NCI-H524 (cell line): ENCODE results near the gene CANT1.
A peak's percentile ranks its signal among the peaks of the same experiment; 100 is the strongest.
"Not testable (repeated sequence)": the region's sequence is repeated elsewhere in the genome, so short reads cannot be mapped to it uniquely, and the experiment has no call there.

Experiments
- DNase-seq, 2 experiments: peaks; one replicate each; lab custom pipeline; 2025; lab: John Stamatoyannopoulos, UW

The CANT1 gene

GRCh38 chr17:78958641-78959127 lies 50.9 kb downstream of the CANT1 start:
- DNase-seq: no peak

- DNase-seq: no peak
Observed at GRCh38 chr17:78957128-78957527, 52.4 kb downstream of the CANT1 start.

DNA sequence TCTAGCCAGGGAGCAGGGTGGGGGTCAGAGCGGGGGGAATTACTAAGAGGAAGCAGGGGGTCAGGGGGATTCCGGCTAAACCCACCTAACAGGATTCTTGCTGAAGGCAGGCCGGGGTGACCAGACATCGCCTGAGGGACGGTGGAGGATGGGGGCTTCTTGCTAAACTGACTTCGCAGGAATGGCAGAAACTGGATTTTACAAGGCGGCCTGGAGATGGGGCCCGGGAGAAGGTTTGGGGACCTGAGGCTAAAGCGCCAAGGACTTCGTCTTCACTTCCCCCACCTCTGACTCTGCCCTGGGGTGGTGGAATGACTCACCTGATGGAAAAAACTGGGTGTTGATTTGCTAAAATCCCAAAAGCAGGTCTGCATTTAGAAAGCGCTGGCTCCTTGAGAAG lies 53.3 kb downstream of the CANT1 start:
- no peak for DNase-seq

- DNase-seq: no peak
Observed at GRCh38 chr17:78954684-78955083, 54.9 kb downstream of the CANT1 start.

DNA sequence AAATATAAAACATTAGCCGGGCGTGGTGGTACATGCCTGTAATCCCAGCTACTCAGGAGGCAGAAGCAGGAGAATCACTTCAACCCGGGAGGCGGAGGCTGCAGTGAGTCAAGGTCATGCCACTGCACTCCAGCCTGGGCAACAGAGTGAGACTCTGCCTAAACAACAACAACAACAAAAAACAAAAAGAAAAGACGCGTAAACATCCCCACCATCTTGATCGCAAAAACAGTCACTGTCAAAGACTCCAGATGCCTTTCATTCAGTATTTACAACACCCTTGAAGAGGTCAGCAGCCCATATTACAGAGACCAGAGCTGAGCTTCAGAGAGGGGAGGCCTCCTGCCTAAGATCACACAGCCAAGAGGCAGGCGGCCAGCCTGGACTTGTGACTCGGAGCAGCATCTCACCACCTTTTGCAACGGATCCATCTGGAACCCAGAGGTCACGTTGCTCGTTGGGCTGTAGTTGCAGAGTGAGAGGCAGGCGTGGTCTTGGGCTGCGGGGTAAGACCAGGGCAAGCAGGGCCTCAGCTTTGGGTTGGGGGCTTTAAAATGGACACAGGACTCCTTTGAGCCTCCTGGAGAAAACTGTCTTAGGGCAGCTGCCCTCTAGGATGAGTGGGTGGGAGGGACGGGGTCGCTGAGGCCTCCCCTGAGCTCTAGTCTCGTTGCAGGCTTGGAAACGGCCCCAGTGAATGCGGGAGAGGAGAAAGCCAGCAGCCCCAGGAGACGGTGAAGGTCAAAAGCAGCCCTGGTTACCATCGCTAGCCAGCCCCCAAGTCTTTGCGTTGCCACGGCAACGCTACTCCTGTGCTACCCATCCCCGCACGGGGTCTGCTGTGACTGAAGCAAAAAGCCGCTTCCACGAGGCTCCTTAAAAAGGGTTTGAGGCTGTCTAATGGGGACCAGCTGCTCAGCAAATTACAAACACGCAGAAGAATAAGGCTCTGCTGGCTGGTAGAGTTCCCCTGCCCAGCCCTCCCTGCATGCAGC lies 55.9 kb downstream of the CANT1 start:
- DNase-seq: peak; percentile 95 to 98

- DNase-seq: no peak
Observed at GRCh38 chr17:78952706-78953105, 56.9 kb downstream of the CANT1 start.

DNA sequence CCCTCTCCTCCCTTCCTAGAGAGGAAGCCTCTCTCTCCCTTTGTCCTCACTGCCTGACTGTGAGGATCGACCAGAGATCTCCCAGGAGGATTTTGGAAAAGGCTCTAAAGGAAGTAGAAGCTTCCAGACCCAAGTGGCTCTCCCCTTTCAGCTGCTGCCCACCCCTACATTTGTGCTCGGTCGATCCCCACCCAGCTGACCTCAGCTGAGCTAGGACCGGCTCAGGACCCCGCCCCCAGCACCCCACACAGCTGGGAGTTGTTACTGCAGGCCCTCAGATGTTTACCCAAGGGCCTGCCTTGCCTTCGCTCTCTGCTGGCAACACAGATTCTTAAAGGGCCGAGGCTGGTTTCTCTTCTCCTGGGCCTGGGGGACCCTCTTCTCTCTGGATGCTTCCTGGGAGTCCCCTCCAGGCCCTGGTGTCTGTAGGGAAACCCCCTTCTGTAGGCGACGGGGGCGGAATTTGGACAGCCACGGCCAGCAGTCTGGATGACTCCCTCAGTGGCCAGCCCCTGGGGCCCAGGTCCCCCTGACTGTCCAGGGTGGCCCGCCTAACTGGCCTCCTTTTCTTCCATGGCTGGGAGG lies 57.5 kb downstream of the CANT1 start:
- no peak for DNase-seq

DNA sequence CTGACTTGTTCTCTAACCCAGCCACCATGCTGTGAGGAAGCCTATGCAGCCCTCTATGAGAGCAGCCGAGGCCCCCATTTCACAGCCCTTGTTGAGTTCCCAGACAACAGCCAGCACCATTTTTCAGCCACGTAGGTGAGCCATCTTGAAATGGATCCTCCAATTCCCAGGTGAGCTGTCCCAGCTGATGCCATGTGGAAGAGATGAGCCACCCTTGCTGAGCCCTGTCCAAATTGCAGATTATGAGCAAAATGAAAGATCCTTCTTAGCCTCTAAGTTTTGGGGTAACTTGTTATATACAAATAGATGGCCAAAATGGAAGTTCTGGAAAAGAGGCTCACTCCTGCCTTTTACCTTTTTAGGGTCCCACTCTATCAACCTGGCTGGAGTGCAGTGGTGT lies 58.7 kb downstream of the CANT1 start:
- no peak for DNase-seq

DNA sequence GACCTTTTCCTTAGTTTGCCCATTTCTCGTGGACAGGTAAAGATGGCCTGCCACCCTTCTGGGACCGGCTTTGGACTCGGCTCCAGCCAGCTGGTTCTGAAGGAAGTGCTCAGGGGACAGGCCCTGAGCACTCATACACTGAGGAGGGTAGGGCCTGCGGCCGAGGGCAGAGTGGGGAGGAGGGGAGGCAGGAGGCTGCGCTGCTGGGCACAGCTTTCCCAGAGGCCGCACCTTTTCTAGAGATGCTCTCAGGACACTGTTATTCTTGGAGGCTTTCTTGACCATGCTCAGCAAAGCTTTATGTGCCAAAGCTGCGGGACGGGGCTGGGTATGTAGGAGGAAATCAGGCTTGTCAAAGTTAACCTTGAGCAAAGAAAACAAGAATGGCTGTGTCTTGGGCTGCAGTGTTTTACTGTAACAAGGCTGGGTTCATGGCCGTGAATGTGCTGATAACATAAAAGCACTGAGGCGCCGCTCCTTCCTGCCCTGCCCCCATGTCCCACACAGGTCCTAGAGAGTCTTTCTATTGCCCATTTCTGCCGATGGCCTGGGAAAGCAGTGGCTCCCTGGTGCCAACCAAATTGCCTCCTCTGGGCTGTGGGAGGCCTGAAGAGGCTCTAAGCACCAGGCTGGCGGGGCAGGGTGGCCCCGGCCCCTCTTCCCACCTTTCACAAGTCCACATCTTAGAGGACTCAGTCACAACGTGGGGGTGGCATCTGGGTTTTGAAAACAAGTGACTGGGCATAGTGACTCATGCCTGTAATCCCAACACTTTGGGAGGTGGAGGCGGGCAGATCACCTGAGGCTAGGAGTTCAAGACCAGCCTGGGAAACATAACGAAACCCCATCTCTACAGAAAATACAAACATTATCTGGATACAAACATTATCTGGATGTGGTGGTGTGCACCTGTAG lies 62.1 kb downstream of the CANT1 start:
- no peak for DNase-seq

GRCh38 chr17:78946631-78947030 lies 62.9 kb downstream of the CANT1 start:
- no peak for DNase-seq

GRCh38 chr17:78946131-78946530 lies 63.4 kb downstream of the CANT1 start:
- DNase-seq: no peak

DNA sequence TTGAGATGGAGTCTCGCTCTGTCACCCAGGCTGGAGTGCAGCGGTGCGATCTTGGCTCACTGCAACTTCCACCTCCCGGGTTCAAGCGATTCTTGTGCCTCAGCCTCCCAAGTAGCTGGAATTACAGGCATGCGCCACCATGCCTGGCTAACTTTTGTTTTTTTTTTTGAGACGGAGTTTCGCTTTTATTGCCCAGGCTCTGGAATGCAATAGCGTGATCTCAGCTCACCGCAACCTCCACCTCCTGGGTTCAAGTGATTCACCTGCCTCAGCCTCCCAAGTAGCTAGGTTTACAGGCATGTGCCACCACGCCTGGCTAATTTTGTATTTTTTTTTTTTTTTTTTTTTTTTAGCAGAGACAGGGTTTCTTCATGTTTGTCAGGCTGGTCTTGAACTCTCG lies 64.1 kb downstream of the CANT1 start:
- not testable (repeated sequence) for DNase-seq

GRCh38 chr17:78944956-78945355 lies 64.6 kb downstream of the CANT1 start:
- no peak for DNase-seq

- DNase-seq: no peak
Observed at GRCh38 chr17:78944026-78944425, 65.5 kb downstream of the CANT1 start.
